ENCODE measurements around the gene SRSF8.

GRCh38 chr11:95045812-95046211, 20.9 kb upstream of the SRSF8 start:
- TF ChIP-seq POLR2A (IDR thresholded peaks at IDR 0.05) (no peak), CTCF (IDR thresholded peaks at IDR 0.05) (no peak)

Measured in body of pancreas (tissue), 4 donors.